ENCODE measurements around the gene ANO4. TPM values are rescaled to one million over a fixed set of nuclear protein-coding genes. Genes with fewer than 3 reads are reported as not detected.

ANO4 gene
- total RNA-seq, 2 experiments from 2014 or later, result not detected

DNA sequence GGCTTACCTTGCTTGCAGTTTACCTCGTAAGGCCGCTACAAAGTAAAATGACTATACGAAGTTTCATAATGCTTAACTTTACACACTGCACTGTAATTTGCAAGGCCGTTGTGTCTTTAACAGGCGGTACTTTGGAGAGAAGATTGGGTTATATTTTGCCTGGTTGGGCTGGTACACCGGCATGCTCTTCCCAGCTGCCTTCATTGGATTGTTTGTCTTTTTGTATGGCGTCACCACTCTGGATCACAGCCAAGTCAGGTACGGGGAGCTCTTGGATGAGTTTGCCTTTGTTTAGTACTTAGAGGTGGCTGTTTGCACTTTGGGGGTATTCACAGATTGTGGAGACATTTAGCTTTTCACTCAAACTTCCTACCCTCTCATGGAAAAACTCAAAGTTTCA, 247.6 kb downstream of the ANO4 start:
- no peaks in the 10 kb centered on the region for H3K4me1 Mint-ChIP-seq (ENCODE audit: low read depth)
- no peaks in the 10 kb centered on the region for H3K36me3 Mint-ChIP-seq (ENCODE audit: low read depth)
- ATAC-seq (no peak), DNase-seq (no peak)
- H3K4me3 Mint-ChIP-seq, result no peak overlapping the region
- intact Hi-C loops (cut with micrococcal nuclease), result no loop called here
- TF ChIP-seq, protein P1, sequence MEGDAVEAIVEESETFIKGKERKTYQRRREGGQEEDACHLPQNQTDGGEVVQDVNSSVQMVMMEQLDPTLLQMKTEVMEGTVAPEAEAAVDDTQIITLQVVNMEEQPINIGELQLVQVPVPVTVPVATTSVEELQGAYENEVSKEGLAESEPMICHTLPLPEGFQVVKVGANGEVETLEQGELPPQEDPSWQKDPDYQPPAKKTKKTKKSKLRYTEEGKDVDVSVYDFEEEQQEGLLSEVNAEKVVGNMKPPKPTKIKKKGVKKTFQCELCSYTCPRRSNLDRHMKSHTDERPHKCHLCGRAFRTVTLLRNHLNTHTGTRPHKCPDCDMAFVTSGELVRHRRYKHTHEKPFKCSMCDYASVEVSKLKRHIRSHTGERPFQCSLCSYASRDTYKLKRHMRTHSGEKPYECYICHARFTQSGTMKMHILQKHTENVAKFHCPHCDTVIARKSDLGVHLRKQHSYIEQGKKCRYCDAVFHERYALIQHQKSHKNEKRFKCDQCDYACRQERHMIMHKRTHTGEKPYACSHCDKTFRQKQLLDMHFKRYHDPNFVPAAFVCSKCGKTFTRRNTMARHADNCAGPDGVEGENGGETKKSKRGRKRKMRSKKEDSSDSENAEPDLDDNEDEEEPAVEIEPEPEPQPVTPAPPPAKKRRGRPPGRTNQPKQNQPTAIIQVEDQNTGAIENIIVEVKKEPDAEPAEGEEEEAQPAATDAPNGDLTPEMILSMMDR (IDR thresholded peaks at IDR 0.05), result no peak
- POLR2A ChIA-PET, result no interaction called here
- no peaks in the 10 kb centered on the region for H3K9me3 Mint-ChIP-seq
- H3K27ac Mint-ChIP-seq, result no peak overlapping the region
- CTCF ChIA-PET, result no interaction called here
- H3K27me3 Mint-ChIP-seq, result no peaks in the 10 kb centered on the region

DNA sequence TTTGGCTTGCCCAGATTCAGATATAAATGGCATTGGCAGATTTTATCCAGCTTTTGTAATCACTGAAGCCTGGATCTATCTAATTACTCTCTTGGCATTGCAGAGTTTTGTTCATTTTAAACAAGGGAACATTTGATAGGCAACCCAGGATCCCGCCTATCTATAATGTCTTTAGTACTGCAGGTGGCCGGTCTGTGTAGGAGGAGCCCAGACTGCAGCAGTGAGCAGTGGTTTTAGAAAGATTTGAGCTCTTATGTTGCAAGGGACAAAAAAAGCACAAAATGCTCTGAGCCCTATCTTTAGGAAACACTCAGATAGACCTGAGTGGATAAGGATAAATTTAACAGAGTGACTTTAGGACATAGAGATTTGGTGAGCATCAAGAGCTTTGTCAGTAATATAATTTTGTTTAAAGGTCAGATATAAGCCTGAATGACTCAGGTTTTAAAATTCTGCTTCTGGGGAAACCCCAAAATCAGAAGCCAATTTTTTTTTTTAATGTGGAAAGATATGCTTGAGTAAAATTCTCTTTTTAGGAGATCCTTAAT, 250.0 kb downstream of the ANO4 start:
- ATAC-seq (no peak), DNase-seq (no peak)
- intact Hi-C loops (cut with micrococcal nuclease), result no loop called here
- ChIA-PET POLR2A (no interaction called here), CTCF (no interaction called here)
- TF ChIP-seq, protein P1 (IDR thresholded peaks at IDR 0.05), result no peak
- no peak overlapping the region for H3K4me3 Mint-ChIP-seq
- no peak overlapping the region for H3K27ac Mint-ChIP-seq
- no peaks in the 10 kb centered on the region for H3K36me3 Mint-ChIP-seq (ENCODE audit: low read depth)
- H3K9me3 Mint-ChIP-seq, result no peaks in the 10 kb centered on the region
- H3K4me1 Mint-ChIP-seq (ENCODE audit: low read depth), result no peaks in the 10 kb centered on the region
- H3K27me3 Mint-ChIP-seq, result no peaks in the 10 kb centered on the region

DNA sequence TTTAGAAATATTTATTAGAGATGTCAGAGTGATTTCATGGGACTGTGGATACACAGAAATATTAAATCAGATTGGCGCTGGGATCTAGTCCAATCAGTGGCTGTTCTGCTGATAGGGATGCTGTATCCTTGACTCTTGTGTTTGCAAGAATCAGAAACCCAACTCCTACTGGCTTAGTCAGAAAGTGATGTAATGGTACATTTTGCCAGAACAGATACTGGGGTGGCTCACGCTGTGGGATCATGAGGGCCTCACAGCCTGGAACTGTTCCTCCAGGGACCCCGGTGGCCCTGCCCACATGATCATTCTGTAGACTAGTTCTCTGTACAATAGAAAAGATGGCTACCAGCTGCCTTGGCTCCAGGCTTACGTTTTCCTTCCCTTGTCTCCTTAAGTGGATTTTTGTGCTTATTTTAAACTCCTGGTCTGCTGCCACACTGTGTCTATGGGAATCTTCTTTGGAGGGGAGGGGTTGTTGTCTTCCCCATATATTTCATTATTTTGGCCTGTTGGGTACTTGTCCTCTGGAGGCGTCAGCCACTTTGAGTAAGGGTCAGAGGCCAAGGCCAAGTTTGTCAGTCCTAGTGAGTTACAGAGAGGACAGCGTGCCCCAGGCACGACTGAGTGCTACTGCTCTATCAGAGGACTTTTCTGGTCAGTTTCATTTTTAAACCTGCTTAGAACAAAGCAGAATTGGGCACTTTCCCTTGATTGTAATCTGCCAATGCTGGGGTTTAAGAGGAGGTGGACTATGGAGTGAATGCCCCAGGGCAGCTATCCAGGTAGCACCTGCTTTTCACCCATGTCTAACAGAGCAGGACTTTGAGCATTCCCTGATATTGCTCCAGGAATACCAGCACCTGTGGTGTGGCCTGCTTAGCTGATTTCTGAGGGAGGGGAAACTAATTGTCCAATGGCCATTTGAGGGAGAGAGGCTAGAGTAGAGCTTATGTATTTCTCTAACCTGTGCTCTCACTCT, 251.2 kb downstream of the ANO4 start:
- H3K36me3 Mint-ChIP-seq (ENCODE audit: low read depth), result no peaks in the 10 kb centered on the region
- H3K27me3 Mint-ChIP-seq, result no peaks in the 10 kb centered on the region
- intact Hi-C loops (cut with micrococcal nuclease), result no loop called here
- no peak overlapping the region for H3K27ac Mint-ChIP-seq
- ChIA-PET POLR2A (no interaction called here), CTCF (no interaction called here)
- no peak overlapping the region for H3K4me3 Mint-ChIP-seq
- TF ChIP-seq, protein P1 (IDR thresholded peaks at IDR 0.05), result no peak
- ATAC-seq, result no peak
- no peak for DNase-seq
- H3K4me1 Mint-ChIP-seq (ENCODE audit: low read depth), result no peaks in the 10 kb centered on the region
- H3K9me3 Mint-ChIP-seq, result no peaks in the 10 kb centered on the region

DNA sequence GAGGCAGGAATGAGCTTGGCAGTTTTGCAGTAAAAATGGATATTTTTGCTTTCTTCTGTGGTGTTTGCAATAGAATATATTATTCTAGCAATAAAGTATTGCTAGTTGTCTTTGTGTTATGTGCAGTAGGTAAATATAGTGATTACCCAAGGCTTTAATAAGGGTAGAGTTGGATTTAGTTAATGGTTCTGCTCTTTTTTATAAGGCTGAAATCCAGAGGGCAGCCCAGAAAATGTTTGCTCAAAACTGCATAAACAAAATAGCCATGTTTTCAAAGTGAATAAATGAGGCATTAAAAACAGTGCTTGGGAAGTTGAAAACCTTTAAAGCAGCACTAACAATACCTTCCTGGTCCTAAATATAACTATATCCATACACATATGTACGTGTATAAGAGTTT, 253.1 kb downstream of the ANO4 start:
- no peaks in the 10 kb centered on the region for H3K9me3 Mint-ChIP-seq
- H3K4me1 Mint-ChIP-seq (ENCODE audit: low read depth), result no peaks in the 10 kb centered on the region
- intact Hi-C loops (cut with micrococcal nuclease), result no loop called here
- ATAC-seq, result no peak
- POLR2A ChIA-PET, result no interaction called here
- CTCF ChIA-PET, result no interaction called here
- H3K27ac Mint-ChIP-seq, result no peak overlapping the region
- H3K4me3 Mint-ChIP-seq, result no peak overlapping the region
- no peaks in the 10 kb centered on the region for H3K36me3 Mint-ChIP-seq (ENCODE audit: low read depth)
- TF ChIP-seq, protein P1 (IDR thresholded peaks at IDR 0.05), result no peak
- no peaks in the 10 kb centered on the region for H3K27me3 Mint-ChIP-seq
- DNase-seq, result no peak

DNA sequence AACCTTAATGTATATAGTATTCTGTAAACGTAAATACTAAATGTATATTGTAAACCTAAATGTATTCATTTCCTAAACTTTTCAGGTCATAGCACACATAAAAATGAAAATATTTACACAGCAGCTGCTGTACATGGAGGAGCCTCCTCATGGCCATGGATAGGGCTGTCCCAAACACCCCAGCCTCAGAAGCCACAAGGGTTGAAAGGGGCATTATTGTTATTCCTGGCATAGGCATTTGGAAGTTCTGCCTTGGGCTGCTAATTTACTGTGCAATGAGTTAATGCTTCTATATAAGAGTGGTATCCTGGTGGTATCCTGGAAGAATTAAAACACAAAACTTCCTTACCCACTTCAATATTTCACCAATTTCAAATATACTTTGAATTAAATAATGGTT, 256.1 kb downstream of the ANO4 start:
- H3K4me3 Mint-ChIP-seq, result no peak overlapping the region
- ChIA-PET CTCF (no interaction called here), POLR2A (no interaction called here)
- no peak for ATAC-seq
- TF ChIP-seq, protein P1 (IDR thresholded peaks at IDR 0.05), result no peak
- no peaks in the 10 kb centered on the region for H3K9me3 Mint-ChIP-seq
- no peaks in the 10 kb centered on the region for H3K4me1 Mint-ChIP-seq (ENCODE audit: low read depth)
- DNase-seq, result no peak
- no peaks in the 10 kb centered on the region for H3K36me3 Mint-ChIP-seq (ENCODE audit: low read depth)
- intact Hi-C loops (cut with micrococcal nuclease), result no loop called here
- no peaks in the 10 kb centered on the region for H3K27me3 Mint-ChIP-seq
- no peak overlapping the region for H3K27ac Mint-ChIP-seq

All from activated CD8-positive, alpha-beta T cell treated with anti-CD3 and anti-CD28 coated beads for 36 hours (primary cell).